Mammary epithelial cell (primary cell): ENCODE measurements around the gene OR6S1.

Source experiments
- EZH2 ChIP-seq: IDR thresholded peaks from 2 replicates; pipeline ENCODE4 v1.6.1; 2012; ENCODE audit warnings: low read length, inconsistent platforms, borderline replicate concordance
- TF ChIP-seq, protein P1 (sequence below), 2 donors: IDR thresholded peaks in 1 of 2; conservative IDR thresholded peaks in 1 of 2; 2 replicates each; pipeline ENCODE4 v1.5.1; 2011 to 2012; ENCODE audit warnings: inconsistent platforms in 2 of 2, low read length in 2 of 2, mild to moderate bottlenecking in 2 of 2, control low read depth in 1 of 2, low read depth in 1 of 2; ENCODE audit not compliant: insufficient read depth in 1 of 2; ENCODE audit errors: extremely low read depth in 1 of 2

DNA sequence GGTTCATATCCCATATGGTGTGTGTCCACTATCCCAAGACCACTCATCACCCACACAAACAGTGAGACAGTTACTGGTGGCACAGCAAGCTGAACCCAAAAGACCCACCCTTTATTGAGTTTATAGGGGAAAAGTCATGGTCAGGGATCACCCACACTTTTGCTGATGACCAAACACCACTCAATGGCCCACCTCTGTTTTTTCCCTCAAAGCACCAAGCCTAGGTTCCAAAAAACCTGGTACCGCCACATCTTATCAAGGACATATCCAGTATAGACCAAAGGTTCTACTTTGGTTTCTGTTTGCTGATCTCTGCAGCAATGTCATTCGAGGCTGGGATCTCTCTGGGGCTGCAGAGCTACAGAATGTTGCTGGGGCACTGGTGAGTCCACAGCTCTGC, 19.7 kb upstream of the OR6S1 start:
- TF ChIP-seq, protein P1, sequence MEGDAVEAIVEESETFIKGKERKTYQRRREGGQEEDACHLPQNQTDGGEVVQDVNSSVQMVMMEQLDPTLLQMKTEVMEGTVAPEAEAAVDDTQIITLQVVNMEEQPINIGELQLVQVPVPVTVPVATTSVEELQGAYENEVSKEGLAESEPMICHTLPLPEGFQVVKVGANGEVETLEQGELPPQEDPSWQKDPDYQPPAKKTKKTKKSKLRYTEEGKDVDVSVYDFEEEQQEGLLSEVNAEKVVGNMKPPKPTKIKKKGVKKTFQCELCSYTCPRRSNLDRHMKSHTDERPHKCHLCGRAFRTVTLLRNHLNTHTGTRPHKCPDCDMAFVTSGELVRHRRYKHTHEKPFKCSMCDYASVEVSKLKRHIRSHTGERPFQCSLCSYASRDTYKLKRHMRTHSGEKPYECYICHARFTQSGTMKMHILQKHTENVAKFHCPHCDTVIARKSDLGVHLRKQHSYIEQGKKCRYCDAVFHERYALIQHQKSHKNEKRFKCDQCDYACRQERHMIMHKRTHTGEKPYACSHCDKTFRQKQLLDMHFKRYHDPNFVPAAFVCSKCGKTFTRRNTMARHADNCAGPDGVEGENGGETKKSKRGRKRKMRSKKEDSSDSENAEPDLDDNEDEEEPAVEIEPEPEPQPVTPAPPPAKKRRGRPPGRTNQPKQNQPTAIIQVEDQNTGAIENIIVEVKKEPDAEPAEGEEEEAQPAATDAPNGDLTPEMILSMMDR (conservative IDR thresholded peaks at IDR 0.05 in 1 of 2, IDR thresholded peaks at IDR 0.05 in 1 of 2; ENCODE audit: extremely low read depth in 1 of 2, insufficient read depth in 1 of 2, low read depth in 1 of 2, low read length in 2 of 2), result no peak
- TF ChIP-seq EZH2, result no peak
